DMS53 treated with DMSO at 0.1 percent for 48 hours (cell line): ENCODE results near the gene NPIPB6.

Experiments used
- DNase-seq: peaks from one replicate; lab custom pipeline; 2025; ENCODE audit not compliant: unreplicated experiment; lab: John Stamatoyannopoulos, UW

NPIPB6 gene

GRCh38 chr16:28324235-28324886 lies 38.9 kb downstream of the NPIPB6 start:
- peak; percentile 87 for DNase-seq

- DNase-seq = no peak
These were observed 41.5 kb downstream of the NPIPB6 start for GRCh38 chr16:28321700-28322411.

- no peak for DNase-seq
These were observed 42.6 kb downstream of the NPIPB6 start for GRCh38 chr16:28320741-28321140.

- DNase-seq = no peak
These were observed 43.2 kb downstream of the NPIPB6 start for GRCh38 chr16:28320023-28320561.

- no peak for DNase-seq
These were observed 43.8 kb downstream of the NPIPB6 start for GRCh38 chr16:28319476-28320022.

GRCh38 chr16:28318042-28318744 lies 45.1 kb downstream of the NPIPB6 start:
- DNase-seq = no peak

- DNase-seq = no peak
These were observed 46.0 kb downstream of the NPIPB6 start for GRCh38 chr16:28317040-28317880.

GRCh38 chr16:28316054-28316453 lies 47.3 kb downstream of the NPIPB6 start:
- no peak for DNase-seq

GRCh38 chr16:28313587-28313986 lies 49.7 kb downstream of the NPIPB6 start:
- DNase-seq = no peak

GRCh38 chr16:28312327-28312726 lies 51.0 kb downstream of the NPIPB6 start:
- DNase-seq = no peak

GRCh38 chr16:28311913-28312312 lies 51.4 kb downstream of the NPIPB6 start:
- DNase-seq = no peak

- DNase-seq = no peak
These were observed 51.9 kb downstream of the NPIPB6 start for GRCh38 chr16:28311413-28311812.

GRCh38 chr16:28310796-28311195 lies 52.5 kb downstream of the NPIPB6 start:
- DNase-seq = no peak

GRCh38 chr16:28309811-28310311 lies 53.4 kb downstream of the NPIPB6 start:
- no peak for DNase-seq

GRCh38 chr16:28308794-28309584 lies 54.3 kb downstream of the NPIPB6 start:
- no peak for DNase-seq

GRCh38 chr16:28307936-28308335 lies 55.4 kb downstream of the NPIPB6 start:
- DNase-seq = no peak

- no peak for DNase-seq
These were observed 59.1 kb downstream of the NPIPB6 start for GRCh38 chr16:28304214-28304613.

GRCh38 chr16:28303132-28303531 lies 60.2 kb downstream of the NPIPB6 start:
- no peak for DNase-seq

GRCh38 chr16:28301620-28302019 lies 61.7 kb downstream of the NPIPB6 start:
- DNase-seq = no peak

GRCh38 chr16:28301154-28301553 lies 62.2 kb downstream of the NPIPB6 start:
- no peak for DNase-seq
